Smooth muscle cell (in vitro differentiated cells): ENCODE data around the gene TBCD. TPM values are rescaled to one million over a fixed set of nuclear protein-coding genes. Genes with fewer than 3 reads are reported as not detected.

Experiments used
- DNase-seq: peaks from one replicate; lab custom pipeline; 2025; ENCODE audit not compliant: unreplicated experiment; lab: John Stamatoyannopoulos, UW
- H2AFZ ChIP-seq: fragments of 200-600 bp; sonication (generic); 2 replicates; pipeline ENCODE4 v1.6.0; 2016; ENCODE audit warnings: antibody characterized with exemption, low read depth, mild to moderate bottlenecking
- H3F3A ChIP-seq: fragments of 200-600 bp; sonication (generic); 2 replicates; pipeline ENCODE4 v1.6.0; 2017; ENCODE audit warnings: antibody characterized with exemption, low read depth
- H3K27ac ChIP-seq: fragments of 200-600 bp; sonication (generic); 2 replicates; pipeline ENCODE4 v1.5.1; 2016; ENCODE audit warnings: low read depth, mild to moderate bottlenecking
- H3K27me3 ChIP-seq: fragments of 200-600 bp; sonication (generic); 2 replicates; pipeline ENCODE4 v1.6.1; 2016; ENCODE audit warnings: low read depth, mild to moderate bottlenecking
- H3K36me3 ChIP-seq: fragments of 200-600 bp; sonication (generic); 2 replicates; pipeline ENCODE4 v1.5.1; 2016; ENCODE audit warnings: low read depth
- H3K4me1 ChIP-seq: fragments of 200-600 bp; sonication (generic); 2 replicates; pipeline ENCODE4 v1.5.1; 2016; ENCODE audit warnings: low read depth
- H3K4me2 ChIP-seq: fragments of 200-600 bp; sonication (generic); 2 replicates; pipeline ENCODE4 v1.6.0; 2016; ENCODE audit warnings: mild to moderate bottlenecking
- H3K4me3 ChIP-seq: fragments of 200-600 bp; sonication (generic); 2 replicates; pipeline ENCODE4 v1.5.1; 2016; ENCODE audit warnings: mild to moderate bottlenecking
- H3K79me2 ChIP-seq: fragments of 200-600 bp; sonication (generic); 2 replicates; pipeline ENCODE4 v1.6.0; 2016; ENCODE audit warnings: low read depth, mild to moderate bottlenecking
- H3K9ac ChIP-seq: fragments of 200-600 bp; sonication (generic); 2 replicates; pipeline ENCODE4 v1.6.0; 2016; ENCODE audit warnings: low read depth
- H3K9me3 ChIP-seq: fragments of 200-600 bp; sonication (generic); replicated peaks from 2 replicates; pipeline ENCODE4 v1.5.1; 2016; ENCODE audit warnings: low read depth
- H4K20me1 ChIP-seq: fragments of 200-600 bp; sonication (generic); 2 replicates; pipeline ENCODE4 v1.6.0; 2016; ENCODE audit warnings: low read depth
- WGBS: methylation state at CpG from one replicate; pipeline ENCODE4 v1.1.7; 2016; ENCODE audit warnings: low lambda C conversion rate; 5-methylcytosine and 5-hydroxymethylcytosine counted together
- polyA plus RNA-seq: library from polyadenylated mRNA; unstranded; fragments of >200 nt; fragmentation: Nextera tagmentation; extraction: Ambion mirVana; gene quantifications from 2 replicates; pipeline ENCODE4 v1.2.1, GENCODE V29; 2016
- total RNA-seq: library from RNA; depleted of rRNA; stranded (reverse); fragments of >200 nt; gene quantifications from 2 replicates; pipeline ENCODE4 v1.2.3, GENCODE V29; 2014
- TF ChIP-seq, protein P1 (sequence below): fragments of 200-600 bp; sonication (generic); IDR thresholded peaks from 2 replicates; pipeline ENCODE4 v1.5.1; 2017; ENCODE audit warnings: borderline replicate concordance, mild to moderate bottlenecking, antibody characterized with exemption; ENCODE audit not compliant: insufficient read depth, poor library complexity, severe bottlenecking

TBCD gene
- total and polyA plus RNA-seq, 2 experiments from 2014 or later: 29.1 to 38.8 TPM

DNA sequence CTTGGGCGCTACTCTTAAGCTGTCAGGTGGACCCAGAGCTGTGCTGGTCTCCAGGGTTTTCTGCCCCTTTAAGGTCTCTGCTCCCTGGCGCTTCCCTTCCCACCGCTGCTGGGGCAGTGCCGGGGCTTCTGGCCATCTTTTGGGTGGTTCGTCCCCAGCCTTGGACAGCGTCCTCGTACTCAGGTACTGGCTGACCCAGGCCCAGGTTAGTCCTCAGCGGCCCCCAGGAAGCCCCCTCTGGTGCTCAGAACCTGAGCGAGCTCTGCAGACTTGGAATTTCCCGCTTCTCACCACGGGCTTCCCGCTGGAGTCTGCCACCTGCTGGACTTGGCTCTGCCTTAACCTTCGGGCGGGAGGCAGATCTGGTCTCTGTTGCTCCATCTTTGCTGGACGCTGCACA, 182.0 kb downstream of the TBCD start:
- no peaks in the 10 kb centered on the region for H3K4me1 ChIP-seq
- TF ChIP-seq, protein P1, sequence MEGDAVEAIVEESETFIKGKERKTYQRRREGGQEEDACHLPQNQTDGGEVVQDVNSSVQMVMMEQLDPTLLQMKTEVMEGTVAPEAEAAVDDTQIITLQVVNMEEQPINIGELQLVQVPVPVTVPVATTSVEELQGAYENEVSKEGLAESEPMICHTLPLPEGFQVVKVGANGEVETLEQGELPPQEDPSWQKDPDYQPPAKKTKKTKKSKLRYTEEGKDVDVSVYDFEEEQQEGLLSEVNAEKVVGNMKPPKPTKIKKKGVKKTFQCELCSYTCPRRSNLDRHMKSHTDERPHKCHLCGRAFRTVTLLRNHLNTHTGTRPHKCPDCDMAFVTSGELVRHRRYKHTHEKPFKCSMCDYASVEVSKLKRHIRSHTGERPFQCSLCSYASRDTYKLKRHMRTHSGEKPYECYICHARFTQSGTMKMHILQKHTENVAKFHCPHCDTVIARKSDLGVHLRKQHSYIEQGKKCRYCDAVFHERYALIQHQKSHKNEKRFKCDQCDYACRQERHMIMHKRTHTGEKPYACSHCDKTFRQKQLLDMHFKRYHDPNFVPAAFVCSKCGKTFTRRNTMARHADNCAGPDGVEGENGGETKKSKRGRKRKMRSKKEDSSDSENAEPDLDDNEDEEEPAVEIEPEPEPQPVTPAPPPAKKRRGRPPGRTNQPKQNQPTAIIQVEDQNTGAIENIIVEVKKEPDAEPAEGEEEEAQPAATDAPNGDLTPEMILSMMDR: no peak
- H3K4me2 ChIP-seq: no peak overlapping the region
- H2AFZ ChIP-seq: no peak overlapping the region
- H4K20me1 ChIP-seq: no peaks in the 10 kb centered on the region
- H3K36me3 ChIP-seq: no peaks in the 10 kb centered on the region
- no peak overlapping the region for H3K4me3 ChIP-seq
- DNase-seq: no peak
- H3F3A ChIP-seq: no peaks in the 10 kb centered on the region
- no peaks in the 10 kb centered on the region for H3K79me2 ChIP-seq
- no peak overlapping the region for H3K27ac ChIP-seq
- no peaks in the 10 kb centered on the region for H3K27me3 ChIP-seq
- 95% methylated on average over 15 of the region's 15 CpGs for WGBS
- no peaks in the 10 kb centered on the region for H3K9me3 ChIP-seq
- H3K9ac ChIP-seq: no peak overlapping the region

DNA sequence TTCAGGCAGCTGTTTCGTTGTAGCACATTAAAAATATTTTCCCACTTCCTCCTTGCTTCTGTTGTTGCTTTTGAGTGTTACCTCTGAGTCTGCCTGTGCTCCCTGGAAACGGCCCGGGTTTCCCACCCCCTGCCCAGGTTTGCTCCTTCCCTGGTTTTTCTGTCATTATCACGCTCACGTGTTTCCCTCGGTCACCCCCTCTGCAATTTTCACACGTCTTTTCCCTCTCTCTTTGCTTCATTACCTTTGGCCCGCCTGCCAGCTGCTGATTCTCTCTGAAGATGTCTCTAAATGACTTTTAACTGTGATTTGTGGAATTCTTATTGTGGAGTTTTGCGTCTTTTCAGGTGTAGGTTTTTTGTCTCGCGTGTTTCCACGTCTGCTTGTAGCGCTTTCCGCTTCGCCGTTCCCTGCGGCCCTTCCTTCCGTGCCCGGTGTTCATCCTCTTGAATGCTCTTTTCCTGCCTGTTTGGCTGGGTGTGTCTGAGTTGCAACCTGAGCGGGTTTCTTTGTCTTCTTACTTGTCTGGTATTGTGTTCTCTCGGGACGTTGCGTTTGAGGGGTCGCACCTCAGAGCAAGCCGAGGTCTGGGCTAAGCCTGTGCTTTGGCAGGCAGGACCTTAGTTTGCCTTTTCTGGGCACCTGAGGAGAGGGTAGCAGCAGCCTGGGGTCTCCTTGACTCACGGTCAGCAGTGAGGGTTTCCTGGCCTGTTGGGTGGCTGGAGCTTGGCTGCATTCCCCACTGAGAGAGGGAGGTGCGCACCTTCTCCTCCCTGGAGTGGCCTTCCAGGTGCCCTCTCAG, 184.3 kb downstream of the TBCD start:
- no peak overlapping the region for H3K9ac ChIP-seq

GRCh38 chr17:82936768-82937171, 184.9 kb downstream of the TBCD start:
- H3K4me2 ChIP-seq: no peak overlapping the region
- H3F3A ChIP-seq: no peaks in the 10 kb centered on the region
- H3K4me1 ChIP-seq: no peaks in the 10 kb centered on the region
- no peaks in the 10 kb centered on the region for H3K27me3 ChIP-seq
- H3K9ac ChIP-seq: no peak overlapping the region
- no peak overlapping the region for H3K27ac ChIP-seq
- TF ChIP-seq, protein P1: no peak
- H2AFZ ChIP-seq: no peak overlapping the region
- H3K36me3 ChIP-seq: no peaks in the 10 kb centered on the region
- no peaks in the 10 kb centered on the region for H3K79me2 ChIP-seq
- no peaks in the 10 kb centered on the region for H3K9me3 ChIP-seq
- no peaks in the 10 kb centered on the region for H4K20me1 ChIP-seq
- H3K4me3 ChIP-seq: no peak overlapping the region
- 98% methylated on average over 10 of the region's 10 CpGs for whole genome bisulfite sequencing
- DNase-seq: no peak

More for the DNA sequence above, 184.3 kb downstream of the TBCD start:
- TF ChIP-seq, protein P1: no peak
- no peaks in the 10 kb centered on the region for H3K9me3 ChIP-seq
- no peaks in the 10 kb centered on the region for H3F3A ChIP-seq
- WGBS: 96% methylated on average over 27 of the region's 27 CpGs
- H3K27ac ChIP-seq: no peak overlapping the region
- no peaks in the 10 kb centered on the region for H4K20me1 ChIP-seq
- H3K79me2 ChIP-seq: no peaks in the 10 kb centered on the region
- H2AFZ ChIP-seq: no peak overlapping the region
- H3K27me3 ChIP-seq: no peaks in the 10 kb centered on the region
- H3K4me2 ChIP-seq: no peak overlapping the region
- no peaks in the 10 kb centered on the region for H3K4me1 ChIP-seq
- no peak overlapping the region for H3K4me3 ChIP-seq
- DNase-seq: no peak
- no peaks in the 10 kb centered on the region for H3K36me3 ChIP-seq
